ENCODE results near the gene HOMER2.

DNA sequence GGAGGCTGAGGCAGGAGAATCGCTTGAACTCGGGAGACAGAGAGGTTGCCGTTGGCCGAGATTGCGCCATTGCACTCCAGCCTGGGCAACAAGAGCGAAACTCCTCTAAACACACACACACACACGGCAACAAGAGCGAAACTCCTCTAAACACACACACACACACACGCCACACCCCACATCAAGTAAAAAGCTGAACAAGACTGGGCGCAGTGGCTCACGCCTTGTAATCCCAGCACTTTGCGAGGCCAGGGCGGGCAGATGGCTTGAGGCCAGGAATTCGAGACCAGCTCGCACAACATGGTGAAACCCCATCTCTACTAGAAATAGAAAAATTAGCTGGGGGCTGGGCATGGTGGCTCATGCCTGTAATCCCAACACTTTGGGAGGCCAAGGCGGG lies 49.0 kb downstream of the HOMER2 start:
- TF ChIP-seq, protein P1, sequence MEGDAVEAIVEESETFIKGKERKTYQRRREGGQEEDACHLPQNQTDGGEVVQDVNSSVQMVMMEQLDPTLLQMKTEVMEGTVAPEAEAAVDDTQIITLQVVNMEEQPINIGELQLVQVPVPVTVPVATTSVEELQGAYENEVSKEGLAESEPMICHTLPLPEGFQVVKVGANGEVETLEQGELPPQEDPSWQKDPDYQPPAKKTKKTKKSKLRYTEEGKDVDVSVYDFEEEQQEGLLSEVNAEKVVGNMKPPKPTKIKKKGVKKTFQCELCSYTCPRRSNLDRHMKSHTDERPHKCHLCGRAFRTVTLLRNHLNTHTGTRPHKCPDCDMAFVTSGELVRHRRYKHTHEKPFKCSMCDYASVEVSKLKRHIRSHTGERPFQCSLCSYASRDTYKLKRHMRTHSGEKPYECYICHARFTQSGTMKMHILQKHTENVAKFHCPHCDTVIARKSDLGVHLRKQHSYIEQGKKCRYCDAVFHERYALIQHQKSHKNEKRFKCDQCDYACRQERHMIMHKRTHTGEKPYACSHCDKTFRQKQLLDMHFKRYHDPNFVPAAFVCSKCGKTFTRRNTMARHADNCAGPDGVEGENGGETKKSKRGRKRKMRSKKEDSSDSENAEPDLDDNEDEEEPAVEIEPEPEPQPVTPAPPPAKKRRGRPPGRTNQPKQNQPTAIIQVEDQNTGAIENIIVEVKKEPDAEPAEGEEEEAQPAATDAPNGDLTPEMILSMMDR (IDR thresholded peaks at IDR 0.05; ENCODE audit: low read depth, low read length) = no peak
- no peak for TF ChIP-seq EZH2phosphoT487 (IDR thresholded peaks at IDR 0.05; ENCODE audit: low read depth)
